COLO668 (cell line): ENCODE data around the gene DNM3.

Experiments
- DNase-seq: peaks from one replicate; lab custom pipeline; 2025; ENCODE audit not compliant: unreplicated experiment; lab: John Stamatoyannopoulos, UW

The DNM3 gene

DNA sequence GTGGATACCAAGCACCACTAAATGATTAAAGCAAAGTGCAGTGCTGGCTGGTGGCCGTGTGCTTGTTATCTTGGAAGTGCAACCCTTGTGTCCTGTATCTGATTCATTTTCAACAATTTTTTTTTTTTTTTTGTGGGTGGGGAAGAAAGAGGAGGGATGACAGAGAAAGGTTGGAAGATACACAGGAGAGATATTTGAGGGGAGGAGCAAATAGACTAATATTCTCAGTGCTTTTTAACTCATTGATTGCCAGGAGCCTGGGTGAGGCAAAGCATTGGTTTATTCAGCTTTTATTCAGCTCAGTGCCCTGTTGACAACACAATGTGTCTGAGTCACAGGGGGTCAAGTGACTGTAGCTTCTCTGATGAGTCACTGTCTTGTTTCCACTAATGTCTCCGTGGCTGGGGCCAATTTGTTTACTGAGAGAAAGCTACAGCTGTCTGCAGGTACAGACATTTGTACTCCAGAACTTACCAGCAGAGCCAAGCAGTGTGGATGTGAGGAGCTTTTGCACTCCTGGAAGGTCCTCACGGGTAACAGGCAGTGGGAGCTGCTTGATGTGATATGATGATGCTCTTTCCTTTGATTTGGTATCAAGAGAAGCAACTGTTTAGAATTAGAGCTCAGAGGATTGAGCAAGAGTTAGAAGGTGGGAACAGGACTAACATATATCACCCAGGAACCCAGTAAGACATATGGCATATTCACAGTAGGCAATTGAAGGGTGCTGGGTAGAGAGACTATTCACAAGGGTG, 23.6 kb upstream of the DNM3 start:
- DNase-seq: peak; percentile 76

DNA sequence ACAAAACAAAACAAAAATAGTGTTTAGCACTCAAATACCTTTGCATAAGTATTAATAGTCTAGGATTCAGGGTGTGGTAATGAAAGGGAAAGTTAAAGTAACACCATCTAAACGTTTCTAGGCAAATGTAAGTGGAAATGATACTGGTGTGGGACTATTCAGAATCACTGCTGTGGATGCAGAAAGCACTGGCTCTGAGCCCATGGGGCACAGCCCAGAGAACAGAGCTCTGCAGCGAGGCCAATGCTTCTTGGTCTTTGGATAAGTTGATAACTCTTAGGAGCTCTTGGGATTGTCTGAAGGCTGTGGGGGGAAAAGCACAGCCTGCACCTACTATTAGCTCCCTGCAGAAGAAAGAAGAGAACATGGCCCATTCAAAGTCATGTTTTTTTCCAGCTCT, 21.4 kb upstream of the DNM3 start:
- DNase-seq: no peak

DNA sequence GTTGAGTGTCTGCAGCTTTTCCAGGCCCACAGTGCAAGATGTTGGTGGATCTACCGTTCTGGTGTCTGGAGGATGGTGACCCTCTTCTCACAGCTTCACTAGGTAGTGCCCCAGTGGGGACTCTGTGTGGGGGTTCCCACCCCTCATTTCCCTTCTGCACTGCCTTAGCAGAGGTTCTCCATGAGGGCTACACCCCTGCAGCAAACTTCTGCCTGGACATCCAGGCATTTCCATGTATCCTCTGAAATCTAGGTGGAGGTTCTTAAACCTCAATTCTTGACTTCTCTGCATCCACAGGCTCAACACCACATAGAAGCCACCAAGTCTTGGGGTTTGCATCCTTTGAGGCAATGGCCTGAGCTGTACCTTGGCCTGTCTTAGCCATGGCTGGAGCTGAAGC, 14.3 kb upstream of the DNM3 start:
- no peak for DNase-seq

DNA sequence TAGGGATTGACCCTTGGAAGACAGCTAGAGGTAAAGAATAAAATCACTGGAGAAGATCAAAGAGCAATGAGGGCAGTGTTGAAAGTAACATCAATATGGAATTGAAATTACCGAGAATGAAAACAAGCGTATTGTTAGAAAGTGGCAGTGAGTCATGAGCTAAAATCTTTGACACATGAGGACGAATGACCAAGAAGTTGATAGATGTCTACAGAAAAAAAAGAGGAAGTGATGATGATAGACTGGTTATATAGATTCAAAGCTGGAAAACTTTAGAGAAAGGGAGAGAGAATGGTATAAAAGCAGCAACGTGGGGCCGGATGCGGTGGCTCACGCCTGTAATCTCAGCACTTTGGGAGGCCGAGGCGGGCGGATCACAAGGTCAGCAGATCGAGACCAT, 12.5 kb upstream of the DNM3 start:
- no peak for DNase-seq

DNA sequence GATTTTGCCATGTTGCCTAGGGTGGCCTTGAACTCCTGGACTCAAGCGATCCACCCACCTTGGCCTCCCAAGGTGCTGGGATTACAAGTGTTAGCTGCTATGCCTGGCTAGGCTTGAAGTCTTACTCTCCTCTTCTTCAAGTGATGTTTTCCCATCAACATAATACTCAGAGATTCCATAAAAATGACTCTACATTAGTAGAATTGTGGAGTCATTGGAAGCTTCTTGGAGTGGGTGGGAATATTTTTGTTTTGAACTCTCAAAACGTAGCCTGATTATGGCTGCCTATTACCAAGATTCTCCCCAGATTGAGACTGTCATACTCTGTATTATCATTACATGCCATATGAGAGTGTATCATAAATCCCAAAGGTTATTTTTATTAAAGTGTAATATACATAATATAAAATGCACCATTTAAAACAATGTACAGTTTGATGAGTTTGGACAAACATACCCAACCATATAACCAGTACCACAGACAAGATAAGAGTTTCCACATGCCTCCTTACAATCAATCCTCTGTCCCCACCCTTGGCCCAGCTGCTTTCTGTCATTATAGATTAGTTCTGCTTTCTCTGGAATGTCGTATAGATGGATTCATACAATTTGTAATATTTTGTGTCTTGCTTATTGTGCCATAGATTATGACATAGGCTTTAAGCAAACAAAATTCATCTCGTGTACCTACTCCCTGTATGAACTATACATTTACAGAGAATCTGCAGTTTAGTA, 8.0 kb upstream of the DNM3 start:
- no peak for DNase-seq

DNA sequence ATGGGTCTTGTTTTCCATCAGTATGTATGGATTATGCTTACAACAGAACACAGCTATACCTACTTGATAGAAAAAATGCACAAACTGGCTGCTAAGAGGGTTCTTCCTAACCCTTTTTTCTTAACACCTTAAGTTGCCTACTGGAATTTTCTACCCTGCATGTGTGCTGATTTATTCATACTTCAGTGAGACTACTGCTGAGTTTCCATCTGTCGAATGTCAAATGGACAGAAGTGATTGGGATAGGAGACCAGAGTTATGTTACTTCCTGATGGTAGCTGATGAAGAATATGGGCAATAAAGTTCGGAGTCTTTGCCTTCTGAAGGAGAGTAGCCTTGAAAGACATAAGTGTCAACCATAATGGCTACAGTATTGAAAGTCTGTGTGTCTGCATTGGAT, 6.5 kb upstream of the DNM3 start:
- DNase-seq: no peak

DNA sequence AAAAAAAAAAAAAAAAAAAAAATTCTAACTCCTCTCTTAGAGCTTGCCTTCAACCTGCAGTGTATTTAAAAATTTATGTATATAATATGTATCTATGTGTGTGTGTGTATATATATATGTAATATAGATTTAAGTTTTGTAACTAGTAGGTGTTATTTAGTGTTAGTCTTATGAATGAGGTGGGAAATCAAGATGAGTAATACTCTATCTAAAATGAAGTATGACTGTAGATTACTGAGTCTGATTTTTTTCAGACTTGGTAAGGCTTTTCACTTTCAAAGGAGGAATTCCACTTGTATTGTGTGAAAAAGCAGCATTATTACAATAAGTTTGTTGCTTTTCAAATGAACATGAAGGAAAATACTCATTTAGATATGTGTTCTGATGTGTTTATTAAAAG, 5.4 kb upstream of the DNM3 start:
- no peak for DNase-seq

DNA sequence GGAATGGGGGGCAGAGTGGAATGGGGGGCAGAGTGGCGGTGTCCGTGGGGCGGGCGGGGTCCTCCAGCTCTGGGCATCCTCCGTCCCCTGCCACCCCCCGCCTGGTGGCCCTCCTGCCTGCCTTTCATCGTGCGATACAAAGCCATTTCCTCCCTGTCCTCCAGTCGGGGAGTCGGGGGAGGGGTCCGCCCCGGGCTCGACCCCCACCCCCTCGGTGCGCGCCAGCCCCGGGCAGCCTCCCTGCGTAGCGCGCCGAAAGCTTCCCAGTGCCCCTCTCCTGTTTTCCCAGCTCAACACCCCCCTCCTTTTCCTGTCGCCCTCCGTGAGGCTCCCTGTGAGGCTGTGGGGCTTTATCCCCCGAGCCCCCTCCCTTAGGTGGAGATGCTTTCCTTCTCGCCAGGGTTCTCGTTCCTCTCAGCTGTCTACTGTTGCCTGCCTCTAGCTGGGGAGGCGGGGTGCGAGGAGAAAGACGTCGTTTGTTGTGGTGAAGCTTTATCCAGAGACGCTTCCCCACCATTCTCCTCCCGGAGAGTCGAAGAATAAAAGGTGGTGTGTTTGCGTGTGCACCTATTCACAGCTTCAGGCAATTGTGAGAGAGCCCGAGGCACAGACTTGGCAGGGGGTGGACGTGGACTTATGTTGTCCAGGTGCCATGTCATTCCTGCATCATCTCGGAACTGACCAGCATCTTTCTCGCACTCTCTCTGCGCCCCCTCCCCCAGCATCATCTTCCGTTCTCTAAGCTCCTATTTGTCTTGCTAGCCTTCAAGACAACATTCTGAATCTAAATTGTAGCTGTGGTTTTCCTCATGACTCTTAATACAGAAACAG, 848 bp downstream of the DNM3 start:
- peak; percentile 44 for DNase-seq

DNA sequence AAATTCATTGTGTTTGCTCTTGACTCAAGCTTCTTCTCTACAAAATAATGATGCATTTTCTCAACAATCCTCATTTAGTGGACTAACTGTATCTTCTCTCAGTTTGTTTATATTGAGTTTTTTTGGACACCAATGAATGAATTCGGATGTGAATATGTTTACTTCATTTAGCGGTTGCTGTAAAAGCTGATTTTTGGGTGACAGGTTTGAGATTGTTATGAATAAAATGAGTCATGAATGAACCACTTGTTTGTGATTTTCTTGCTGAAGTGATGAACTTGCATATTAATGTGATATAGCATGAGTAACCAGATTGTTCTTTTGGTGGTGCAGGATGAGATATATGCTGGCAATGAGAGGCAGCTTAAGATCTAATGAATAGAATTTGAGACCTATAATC, 3.1 kb downstream of the DNM3 start:
- DNase-seq: no peak

DNA sequence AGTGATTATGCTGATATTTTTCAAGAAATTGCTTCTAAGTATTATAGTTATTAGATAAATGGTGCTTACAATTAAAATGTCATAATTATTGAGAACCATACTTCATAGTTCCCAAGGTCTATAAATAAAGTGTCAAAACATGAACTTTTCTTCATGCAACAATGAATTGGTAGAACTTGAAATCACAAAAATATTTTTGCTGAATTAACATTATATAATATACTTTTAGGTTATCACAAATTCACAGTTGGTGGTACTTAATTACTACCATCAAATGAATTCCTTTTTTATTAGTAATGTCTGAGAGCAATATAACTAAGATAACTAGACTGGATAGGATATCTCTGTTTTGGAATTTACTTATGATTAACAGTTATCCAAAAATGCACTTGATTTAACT, 4.7 kb downstream of the DNM3 start:
- no peak for DNase-seq

DNA sequence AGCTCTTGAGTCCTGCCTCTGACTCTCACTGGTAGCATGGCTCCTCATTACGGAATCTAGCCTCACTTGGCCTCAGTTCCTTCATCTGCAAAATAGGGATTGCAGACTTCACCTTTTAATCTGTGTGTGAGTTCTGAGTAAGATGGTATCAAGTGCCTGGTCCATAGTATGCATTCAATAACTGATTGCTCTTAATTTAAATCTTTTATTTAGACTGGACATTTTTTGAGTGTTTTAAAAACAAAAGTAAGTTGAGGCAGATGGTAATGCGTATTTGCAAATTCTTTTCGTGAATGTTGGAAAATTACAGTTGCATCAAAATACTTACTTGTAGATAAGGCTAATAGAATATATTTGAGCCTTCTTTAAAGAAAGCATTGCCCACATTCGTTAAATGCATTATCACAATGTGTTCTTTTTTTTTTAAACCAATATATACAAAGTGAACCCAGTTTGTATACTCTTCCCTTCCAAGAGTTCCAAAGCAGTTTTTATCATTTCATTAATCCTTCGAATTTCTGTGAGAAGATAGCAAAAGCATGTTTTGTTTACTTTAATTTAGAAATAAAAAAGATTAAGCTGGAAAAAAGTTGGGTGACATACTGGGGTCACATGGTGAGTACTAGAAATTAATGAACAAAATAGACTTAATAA, 8.1 kb downstream of the DNM3 start:
- DNase-seq: no peak

DNA sequence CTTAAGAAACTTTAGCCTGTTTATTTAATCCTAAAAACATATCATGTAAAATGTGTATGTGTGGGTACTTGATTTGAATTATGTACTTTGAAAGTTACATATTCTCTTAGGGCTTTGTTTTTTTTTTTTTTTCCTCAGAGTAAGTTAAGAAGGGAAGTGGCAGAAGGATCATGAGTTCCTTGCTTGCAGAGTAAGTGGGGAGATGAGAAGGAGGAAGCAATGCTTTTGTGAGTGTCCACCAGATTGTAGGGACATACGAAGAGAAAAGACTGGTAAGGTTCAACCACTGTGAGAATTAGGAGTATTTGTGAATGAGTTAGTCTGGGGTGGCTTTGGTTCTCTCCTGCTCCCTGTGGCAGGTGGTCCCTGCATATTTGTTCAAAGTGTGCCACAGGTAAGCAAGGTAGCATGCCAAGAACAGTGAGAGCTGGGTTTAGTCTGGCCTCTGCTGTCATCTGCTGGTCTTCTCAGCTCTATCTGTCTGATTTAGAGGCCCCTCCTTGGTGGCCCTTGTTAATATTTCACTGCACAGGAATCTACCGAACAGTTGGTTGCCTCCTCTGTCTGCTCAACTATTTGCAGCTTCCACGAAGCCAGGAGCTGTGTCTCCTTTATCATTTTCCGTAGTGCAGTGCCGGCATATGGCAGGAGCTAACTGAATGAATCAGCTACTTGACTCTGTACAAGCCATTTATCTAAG, 9.5 kb downstream of the DNM3 start:
- DNase-seq: no peak

DNA sequence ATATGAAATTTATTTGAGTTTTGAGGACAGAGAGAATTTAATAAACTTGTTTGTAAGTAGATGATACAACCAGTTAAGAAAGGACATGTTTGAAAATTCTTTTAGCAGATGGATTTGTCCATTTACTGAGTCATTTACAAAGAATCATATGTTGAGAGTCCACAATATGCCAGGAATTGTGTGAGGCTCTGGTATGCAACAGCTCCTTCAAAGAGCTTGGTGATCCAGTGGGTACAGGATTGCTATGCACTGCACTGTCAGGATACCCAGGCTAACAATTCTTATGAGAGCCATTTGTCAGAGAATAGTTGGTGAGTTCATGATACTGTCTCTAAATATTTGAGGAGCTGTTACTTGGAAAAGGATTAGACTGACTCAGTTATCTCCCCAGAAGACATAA, 11.0 kb downstream of the DNM3 start:
- no peak for DNase-seq

DNA sequence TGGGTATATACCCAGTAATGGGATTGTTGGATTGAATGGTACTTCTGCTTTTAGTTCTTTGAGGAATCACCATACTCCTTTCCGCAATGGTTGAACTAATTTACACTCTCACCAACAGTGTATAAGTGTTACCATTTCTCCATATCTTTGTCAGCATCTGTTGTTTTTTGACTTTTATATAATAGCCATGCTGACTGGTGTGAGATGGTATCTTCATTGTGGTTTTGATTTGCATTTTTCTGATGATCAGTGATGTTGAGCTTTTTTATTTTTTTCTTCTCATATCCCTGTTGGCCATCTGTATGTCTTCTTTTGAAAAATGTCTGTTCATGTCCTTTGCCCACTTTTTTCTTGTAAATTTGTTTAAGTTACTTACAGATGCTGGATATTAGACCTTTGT, 14.1 kb downstream of the DNM3 start:
- DNase-seq: no peak

DNA sequence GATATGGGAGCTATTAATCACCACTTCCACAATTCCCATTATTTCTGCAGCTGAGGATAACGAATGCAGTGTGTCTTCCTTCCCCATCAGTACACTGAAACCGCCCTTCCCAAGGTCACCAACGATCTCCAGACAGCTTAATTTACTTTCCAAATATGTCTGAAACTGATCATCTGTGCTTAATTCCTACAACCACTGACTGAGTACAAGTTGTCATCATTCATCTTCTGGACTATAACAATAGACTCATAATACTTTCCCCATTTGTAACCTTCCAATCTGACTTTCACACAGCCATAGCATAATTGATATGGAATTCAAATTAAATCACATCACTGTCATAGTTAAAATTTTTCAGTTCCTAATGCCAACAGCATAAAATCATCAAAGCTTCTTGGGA, 17.4 kb downstream of the DNM3 start:
- no peak for DNase-seq

DNA sequence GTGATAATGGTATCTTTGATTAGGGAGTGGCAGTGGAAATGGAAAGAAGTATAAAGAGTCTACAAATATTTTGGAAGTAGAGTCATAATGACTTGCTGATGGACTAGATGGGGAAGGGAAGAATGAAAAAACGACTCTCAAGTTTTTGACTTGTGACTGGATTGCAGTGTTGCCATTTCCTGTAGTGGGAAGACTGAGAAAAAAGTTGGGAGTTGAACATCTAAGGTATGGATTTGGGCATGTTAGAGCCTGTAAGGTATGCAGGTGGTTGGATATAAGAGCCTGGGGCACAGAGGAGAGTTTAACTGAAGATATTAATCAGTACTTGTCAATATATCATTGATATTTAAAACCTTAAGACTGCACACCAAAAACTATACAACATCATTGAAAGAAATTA, 19.4 kb downstream of the DNM3 start:
- no peak for DNase-seq

DNA sequence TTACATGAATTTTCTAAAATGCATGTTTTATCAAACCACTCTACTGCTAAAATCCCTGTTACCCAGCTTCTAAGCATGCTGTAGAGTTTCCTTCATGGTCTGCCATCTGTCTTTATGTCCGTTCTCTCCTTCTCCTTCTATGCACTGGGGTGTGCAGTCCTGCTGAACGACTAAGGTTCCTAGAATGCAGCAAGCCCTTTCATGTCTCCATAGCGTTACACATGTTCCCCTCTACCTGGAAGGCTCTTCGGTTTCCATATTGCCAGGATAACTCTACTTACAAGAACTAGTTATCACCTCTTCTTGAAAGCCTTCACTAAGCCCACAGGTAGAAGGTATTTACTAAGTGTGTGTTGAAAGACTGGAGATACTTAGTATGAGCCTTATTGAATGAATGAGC, 22.2 kb downstream of the DNM3 start:
- DNase-seq: no peak

DNA sequence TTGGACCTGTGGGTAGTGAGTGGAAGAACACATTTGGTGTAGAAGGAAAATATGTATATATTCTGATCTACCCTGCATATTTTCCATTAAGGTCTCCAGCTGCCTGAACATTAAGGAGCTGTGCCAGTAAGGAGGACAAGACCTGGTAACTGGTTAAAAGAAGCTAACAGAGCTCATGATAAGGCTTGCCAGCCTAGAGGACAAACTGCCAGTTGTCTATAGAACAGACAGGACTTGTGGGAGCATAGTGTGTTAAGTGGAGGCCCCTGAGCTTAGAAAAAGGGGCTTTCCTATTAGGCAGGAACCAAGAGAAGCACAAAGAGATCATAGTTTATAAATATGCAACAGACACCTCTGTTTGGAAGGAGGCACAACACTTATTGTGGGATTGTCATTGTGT, 23.0 kb downstream of the DNM3 start:
- no peak for DNase-seq

DNA sequence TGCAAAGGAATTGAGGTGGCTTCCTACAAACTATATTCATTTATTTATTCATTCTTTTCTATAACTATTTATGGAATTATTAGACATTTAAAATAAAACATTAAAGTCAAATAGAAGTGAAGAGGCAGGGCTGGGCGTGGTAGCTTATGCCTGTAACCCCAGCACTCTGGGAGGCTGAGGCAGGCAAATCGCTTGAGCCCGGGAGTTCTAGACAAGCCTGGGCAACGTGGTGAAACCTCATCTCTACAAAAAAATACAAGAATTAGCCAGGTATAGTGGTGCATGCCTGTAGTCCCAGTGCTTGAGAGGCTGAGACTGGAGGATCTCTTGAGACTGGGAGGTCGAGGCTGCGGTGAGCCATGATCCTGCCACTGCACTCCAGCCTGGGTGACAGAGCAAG, 23.8 kb downstream of the DNM3 start:
- DNase-seq: no peak

DNA sequence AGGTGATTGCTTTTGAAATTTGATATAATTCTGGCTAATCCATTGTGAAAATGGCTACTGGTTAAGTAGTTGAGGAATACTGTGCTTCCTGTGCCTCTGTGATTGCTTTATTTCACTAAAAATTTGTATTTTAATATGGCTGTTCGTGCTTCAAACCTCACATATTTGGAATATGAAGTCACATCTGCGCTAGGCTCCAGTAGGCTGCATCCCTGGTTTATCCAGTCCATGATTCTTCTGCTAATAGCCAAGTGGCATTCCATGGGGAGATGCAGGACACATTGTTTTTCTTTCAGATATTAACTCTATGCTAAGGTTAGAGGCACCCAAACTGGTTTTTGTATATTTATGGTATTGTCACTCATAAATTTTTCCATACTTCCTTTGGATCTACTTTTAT, 25.9 kb downstream of the DNM3 start:
- DNase-seq: no peak
